Measurements from ENCODE around the gene WRNIP1. TPM values are rescaled to one million over a fixed set of nuclear protein-coding genes. Genes with fewer than 3 reads are reported as not detected.

The WRNIP1 gene
- total and polyA plus RNA-seq, 2 of the 8 experiments (the other 6 are each of a cell fraction or from before 2014, with no cell fraction given): 38.2 to 39.2 TPM

GRCh38 chr6:2806644-2807043 is 41.5 kb downstream of the WRNIP1 start:
- H3K4me2 ChIP-seq (ENCODE audit: insufficient read depth in 1 of 2, low read depth in 2 of 2, low read length in 2 of 2): no peak overlapping the region
- no peak overlapping the region for H2AK5ac ChIP-seq (ENCODE audit: low read depth, low read length)
- H3K14ac ChIP-seq (ENCODE audit: insufficient read length): no peak overlapping the region
- ChIA-PET CTCF (ENCODE audit: partially characterized antibody) (interaction anchor here (0.8 to 3.7 kb wide), 2 partner anchors 16 to 40 kb away, joined by 3 to 21 read pairs; no protein-coding TSS in a partner anchor), POLR2A (ENCODE audit: partially characterized antibody) (interaction anchor here (0.6 kb wide), 1 partner anchor 10 kb away, joined by 3 read pairs; no protein-coding TSS in a partner anchor)
- H4K20me1 ChIP-seq (replicated peaks in 1 of 2; ENCODE audit: control insufficient read depth in 1 of 2, insufficient read depth in 2 of 2, low read length in 2 of 2): no peaks in the 10 kb centered on the region
- 0 out of 2 replicates have a peak, but pooled peaks cover 2% of the 10 kb centered on the region for H3K79me1 ChIP-seq (ENCODE audit: low read depth, low read length)
- H3K4me1 ChIP-seq (replicated peaks in 1 of 4; ENCODE audit: control insufficient read depth in 3 of 4, insufficient read depth in 4 of 4, low read length in 3 of 4): peaks cover 0 to 5% (median 2%) of the 10 kb centered on the region in 4 experiments; a peak in 2 of 7 replicates
- H2AFZ ChIP-seq (ENCODE audit: low read length): no peak overlapping the region
- no peak overlapping the region; the same call in 1 of the 2 replicates for H4K8ac ChIP-seq (ENCODE audit: extremely low read depth, insufficient read depth, low read length)
- no peak overlapping the region for H3K23ac ChIP-seq (ENCODE audit: insufficient read length)
- no peaks in the 10 kb centered on the region; the same call in 1 of the 2 replicates for H3K23me2 ChIP-seq (ENCODE audit: low read depth, low read length)
- H3K4me3 ChIP-seq (ENCODE audit: extremely low read depth in 1 of 4, insufficient read depth in 2 of 4, low read depth in 3 of 4, low read length in 4 of 4): no peak overlapping the region
- H2BK5ac ChIP-seq (ENCODE audit: low read depth, low read length): no peak overlapping the region
- H3K18ac ChIP-seq (ENCODE audit: extremely low read depth, low read length): no peak overlapping the region
- H2BK15ac ChIP-seq (ENCODE audit: low read length): no peak overlapping the region
- no peak overlapping the region for H4K5ac ChIP-seq (ENCODE audit: insufficient read length, low read depth, low read length)
- H3K56ac ChIP-seq (replicated peaks; ENCODE audit: insufficient read length, low read depth, low read length): no peak overlapping the region
- no peaks in the 10 kb centered on the region for H3K27me3 ChIP-seq (replicated peaks in 1 of 4; ENCODE audit: control insufficient read depth in 3 of 4, extremely low read depth in 1 of 4, insufficient read depth in 3 of 4, low read length in 3 of 4)
- H2BK12ac ChIP-seq (ENCODE audit: low read depth, low read length): no peak overlapping the region
- H3K9ac ChIP-seq (replicated peaks in 1 of 4; ENCODE audit: extremely low read depth in 1 of 4, low read depth in 3 of 4, low read length in 3 of 4): no peak overlapping the region
- H3K27ac ChIP-seq (ENCODE audit: low read depth, low read length): no peak overlapping the region
- TF ChIP-seq CEBPB (IDR thresholded peaks at IDR 0.05; ENCODE audit: low read depth, low read length) (no peak), NRF1 (IDR thresholded peaks at IDR 0.05; ENCODE audit: low read depth, low read length) (no peak), SUZ12 (IDR thresholded peaks at IDR 0.05; ENCODE audit: low read length) (no peak), TBP (IDR thresholded peaks at IDR 0.05; ENCODE audit: low read depth, low read length) (no peak), MAX (IDR thresholded peaks at IDR 0.05) (no peak), ATF2 (IDR thresholded peaks at IDR 0.05; ENCODE audit: low read length) (no peak), NANOG (IDR thresholded peaks at IDR 0.05; ENCODE audit: insufficient read depth, low read depth, low read length, poor library complexity, severe bottlenecking) (no peak), RXRA (IDR thresholded peaks at IDR 0.05; ENCODE audit: insufficient read depth, low read depth, low read length) (no peak)
- no peak overlapping the region for H4K91ac ChIP-seq (replicated peaks; ENCODE audit: insufficient read length, low read length)
- no peaks in the 10 kb centered on the region for H3K36me3 ChIP-seq (ENCODE audit: control insufficient read depth in 2 of 4, insufficient read depth in 4 of 4, low read length in 3 of 4)
- no peak overlapping the region for H2BK120ac ChIP-seq (replicated peaks; ENCODE audit: low read depth, low read length)
- no peaks in the 10 kb centered on the region for H3K79me2 ChIP-seq (ENCODE audit: control insufficient read depth in 1 of 2, insufficient read depth in 2 of 2, low read length in 2 of 2)
- no peak overlapping the region for H2BK20ac ChIP-seq (ENCODE audit: low read length)
- FAIRE-seq (no peak), DNase-seq (ENCODE audit: low read depth in 1 of 2, low spot score in 2 of 2) (no peak)
- WGBS, 2 experiments (ENCODE audit: extremely low coverage in 1 of 2, insufficient coverage in 1 of 2, insufficient read length in 1 of 2, insufficient replicate concordance in 2 of 2, low coverage in 1 of 2, low lambda C conversion rate in 2 of 2, missing lambda C conversion rate in 1 of 2): 94% methylated on average over 3 of the region's 3 CpGs; no CpG with 5 or more reads in 1 of the 2 experiments
- H3K9me3 ChIP-seq (ENCODE audit: insufficient read depth in 2 of 2, low read depth in 1 of 2, low read length in 1 of 2): no peaks in the 10 kb centered on the region
- H3K4ac ChIP-seq (replicated peaks; ENCODE audit: insufficient read length, low read depth, low read length): no peak overlapping the region

Measured in H1 (cell line).